Measurements from ENCODE around the gene KIF24. TPM values are rescaled to one million over a fixed set of nuclear protein-coding genes. Genes with fewer than 3 reads are reported as not detected.

The KIF24 gene
- polyA plus RNA-seq, 1 experiment = 0.77 TPM

- no peak overlapping the region for H3K4me3 ChIP-seq (ENCODE audit: low read depth, low read length)
- no peak overlapping the region for H3K27ac ChIP-seq (ENCODE audit: low read depth, low read length)
- POLR2A ChIA-PET = no interaction called here
- no peaks in the 10 kb centered on the region for H3K9me3 ChIP-seq (ENCODE audit: control insufficient read depth, insufficient read depth, low read length)
- CTCF ChIA-PET = interaction anchor here (1.6 kb wide), 1 partner anchor 35 kb away, joined by 4 read pairs; no protein-coding TSS in a partner anchor
- no peak for DNase-seq (ENCODE audit: low read depth, low spot score)
- no peak for TF ChIP-seq CTCF (IDR thresholded peaks at IDR 0.05; ENCODE audit: low read depth, low read length)
- H3K27me3 ChIP-seq (ENCODE audit: control insufficient read depth, insufficient read depth, low read length) = no peaks in the 10 kb centered on the region
These were observed 36.5 kb downstream of the KIF24 start for GRCh38 chr9:34292552-34292951.

GRCh38 chr9:34291423-34291822 lies 37.6 kb downstream of the KIF24 start:
- Histone ChIP-seq H3K4me3 (ENCODE audit: low read depth, low read length) (no peak overlapping the region), H3K9me3 (ENCODE audit: control insufficient read depth, insufficient read depth, low read length) (no peaks in the 10 kb centered on the region), H3K27ac (ENCODE audit: low read depth, low read length) (no peak overlapping the region), H3K27me3 (ENCODE audit: control insufficient read depth, insufficient read depth, low read length) (no peaks in the 10 kb centered on the region)
- ChIA-PET POLR2A (no interaction called here), CTCF (interaction anchor here (0.6 to 1.6 kb wide), 2 partner anchors 34 to 127 kb away, joined by 4 read pairs; no protein-coding TSS in a partner anchor)
- TF ChIP-seq CTCF (IDR thresholded peaks at IDR 0.05; ENCODE audit: low read depth, low read length) = no peak
- no peak for DNase-seq (ENCODE audit: low read depth, low spot score)

GRCh38 chr9:34291023-34291422 lies 38.0 kb downstream of the KIF24 start:
- Histone ChIP-seq H3K4me3 (ENCODE audit: low read depth, low read length) (no peak overlapping the region), H3K27ac (ENCODE audit: low read depth, low read length) (no peak overlapping the region), H3K27me3 (ENCODE audit: control insufficient read depth, insufficient read depth, low read length) (no peaks in the 10 kb centered on the region), H3K9me3 (ENCODE audit: control insufficient read depth, insufficient read depth, low read length) (no peaks in the 10 kb centered on the region)
- no peak for DNase-seq (ENCODE audit: low read depth, low spot score)
- ChIA-PET CTCF (interaction anchor here (0.6 to 1.6 kb wide), 2 partner anchors 34 to 127 kb away, joined by 4 read pairs; no protein-coding TSS in a partner anchor), POLR2A (no interaction called here)
- no peak for TF ChIP-seq CTCF (IDR thresholded peaks at IDR 0.05; ENCODE audit: low read depth, low read length)

GRCh38 chr9:34289159-34289558 lies 39.9 kb downstream of the KIF24 start:
- CTCF ChIA-PET = no interaction called here
- no peak for DNase-seq (ENCODE audit: low read depth, low spot score)
- Histone ChIP-seq H3K9me3 (ENCODE audit: control insufficient read depth, insufficient read depth, low read length) (no peaks in the 10 kb centered on the region), H3K27me3 (ENCODE audit: control insufficient read depth, insufficient read depth, low read length) (no peaks in the 10 kb centered on the region), H3K27ac (ENCODE audit: low read depth, low read length) (no peak overlapping the region), H3K4me3 (ENCODE audit: low read depth, low read length) (no peak overlapping the region)
- POLR2A ChIA-PET = no interaction called here
- no peak for TF ChIP-seq CTCF (IDR thresholded peaks at IDR 0.05; ENCODE audit: low read depth, low read length)

- no peak for TF ChIP-seq CTCF (IDR thresholded peaks at IDR 0.05; ENCODE audit: low read depth, low read length)
- DNase-seq (ENCODE audit: low read depth, low spot score) = no peak
- Histone ChIP-seq H3K9me3 (ENCODE audit: control insufficient read depth, insufficient read depth, low read length) (no peaks in the 10 kb centered on the region), H3K4me3 (ENCODE audit: low read depth, low read length) (no peak overlapping the region), H3K27ac (ENCODE audit: low read depth, low read length) (no peak overlapping the region), H3K27me3 (ENCODE audit: control insufficient read depth, insufficient read depth, low read length) (no peaks in the 10 kb centered on the region)
- ChIA-PET CTCF (interaction anchor here (0.6 to 0.7 kb wide), 2 partner anchors 155 to 656 kb away, joined by 3 to 4 read pairs; no protein-coding TSS in a partner anchor), POLR2A (no interaction called here)
These were observed 47.0 kb downstream of the KIF24 start for GRCh38 chr9:34282096-34282495.
